ENCODE results near the gene RIMS1. TPM values are rescaled to one million over a fixed set of nuclear protein-coding genes. Genes with fewer than 3 reads are reported as not detected.

Gene RIMS1
- total RNA-seq, 4 donors from 2014 or later = 0.54 to 5.0 TPM; not detected in 2

- Histone ChIP-seq H3K27me3 (no peaks in the 10 kb centered on the region), H3K9me3 (no peaks in the 10 kb centered on the region), H3K27ac (no peak overlapping the region), H3K4me3 (no peak overlapping the region), H3K36me3 (no peaks in the 10 kb centered on the region), H3K4me1 (no peaks in the 10 kb centered on the region)
- TF ChIP-seq CTCF (IDR thresholded peaks at IDR 0.05) (no peak), POLR2A (IDR thresholded peaks at IDR 0.05) (no peak)
- no peak for DNase-seq
These were observed 331.3 kb downstream of the RIMS1 start for GRCh38 chr6:72217626-72218025.

- Histone ChIP-seq H3K4me3 (no peak overlapping the region), H3K27ac (no peak overlapping the region), H3K36me3 (no peaks in the 10 kb centered on the region), H3K27me3 (no peaks in the 10 kb centered on the region), H3K4me1 (no peaks in the 10 kb centered on the region), H3K9me3 (no peaks in the 10 kb centered on the region)
- no peak for DNase-seq
- TF ChIP-seq POLR2A (IDR thresholded peaks at IDR 0.05) (no peak), CTCF (IDR thresholded peaks at IDR 0.05) (no peak)
These were observed 331.8 kb downstream of the RIMS1 start for GRCh38 chr6:72218125-72218524.

GRCh38 chr6:72219536-72219935 lies 333.2 kb downstream of the RIMS1 start:
- no peak overlapping the region for H3K4me3 ChIP-seq
- H3K9me3 ChIP-seq = no peaks in the 10 kb centered on the region
- no peaks in the 10 kb centered on the region for H3K4me1 ChIP-seq
- no peaks in the 10 kb centered on the region for H3K27me3 ChIP-seq
- no peak for DNase-seq
- H3K27ac ChIP-seq = no peak overlapping the region
- TF ChIP-seq CTCF (IDR thresholded peaks at IDR 0.05) = no peak
- no peak for TF ChIP-seq POLR2A (IDR thresholded peaks at IDR 0.05)
- H3K36me3 ChIP-seq = no peaks in the 10 kb centered on the region

GRCh38 chr6:72238021-72238420 lies 351.7 kb downstream of the RIMS1 start:
- TF ChIP-seq POLR2A (IDR thresholded peaks at IDR 0.05) (no peak), CTCF (IDR thresholded peaks at IDR 0.05) (no peak)
- no peaks in the 10 kb centered on the region for H3K4me1 ChIP-seq
- no peak overlapping the region for H3K4me3 ChIP-seq
- no peaks in the 10 kb centered on the region for H3K27me3 ChIP-seq
- H3K36me3 ChIP-seq = no peaks in the 10 kb centered on the region
- no peak for DNase-seq
- H3K27ac ChIP-seq = no peak overlapping the region
- no peaks in the 10 kb centered on the region for H3K9me3 ChIP-seq

- no peak overlapping the region for H3K4me3 ChIP-seq
- H3K9me3 ChIP-seq = no peaks in the 10 kb centered on the region
- H3K27me3 ChIP-seq = no peaks in the 10 kb centered on the region
- H3K27ac ChIP-seq = no peak overlapping the region
- H3K4me1 ChIP-seq = no peaks in the 10 kb centered on the region
- no peak for TF ChIP-seq CTCF (IDR thresholded peaks at IDR 0.05)
- TF ChIP-seq POLR2A (IDR thresholded peaks at IDR 0.05) = no peak
- H3K36me3 ChIP-seq = no peaks in the 10 kb centered on the region
- no peak for DNase-seq
These were observed 352.6 kb downstream of the RIMS1 start for GRCh38 chr6:72238900-72239299.

GRCh38 chr6:72245565-72245964 lies 359.2 kb downstream of the RIMS1 start:
- Histone ChIP-seq H3K36me3 (no peaks in the 10 kb centered on the region), H3K27me3 (no peaks in the 10 kb centered on the region), H3K4me1 (no peaks in the 10 kb centered on the region), H3K9me3 (no peaks in the 10 kb centered on the region), H3K27ac (no peak overlapping the region), H3K4me3 (no peak overlapping the region)
- DNase-seq = no peak
- TF ChIP-seq POLR2A (IDR thresholded peaks at IDR 0.05) = no peak
- TF ChIP-seq CTCF (IDR thresholded peaks at IDR 0.05) = no peak
